ENCODE data around the gene ACAP3. TPM values are rescaled to one million over a fixed set of nuclear protein-coding genes. Genes with fewer than 3 reads are reported as not detected.

The ACAP3 gene
- total and polyA plus RNA-seq, 4 donors: 18.7 to 62.8 (median 37.8) TPM

GRCh38 chr1:1254667-1254998 lies 53.1 kb downstream of the ACAP3 start:
- DNase-seq (no peak), ATAC-seq (ENCODE audit: insufficient read depth, low FRiP score) (no peak)
- Histone ChIP-seq H3K27ac (ENCODE audit: low read depth in 1 of 2, low read length in 1 of 2) (no peak overlapping the region), H3K4me1 (ENCODE audit: control insufficient read depth in 5 of 5, insufficient read depth in 5 of 5, low read length in 5 of 5) (peaks cover 0 to 2% (median 0%) of the 10 kb centered on the region in 5 donors), H3K36me3 (ENCODE audit: control insufficient read depth in 4 of 4, insufficient read depth in 4 of 4, low read length in 4 of 4) (peaks cover 3 to 48% (median 9%) of the 10 kb centered on the region in 4 donors), H3K9ac (ENCODE audit: insufficient read depth in 1 of 2, low read length in 2 of 2) (no peak overlapping the region), H3K9me3 (ENCODE audit: control insufficient read depth in 4 of 4, insufficient read depth in 3 of 4, low read length in 3 of 4) (peaks cover 0 to 2% (median 0%) of the 10 kb centered on the region in 4 donors), H3K27me3 (ENCODE audit: control insufficient read depth in 3 of 3, insufficient read depth in 3 of 3, low read length in 2 of 3) (no peaks in the 10 kb centered on the region), H3K4me3 (no peak overlapping the region)
- WGBS, 2 donors: 90 to 92% methylated on average over 21 of the region's 21 CpGs
- no peak for TF ChIP-seq CTCF (IDR thresholded peaks at IDR 0.05; ENCODE audit: control extremely low read depth, extremely low read depth)

- Histone ChIP-seq H3K4me3 (no peak overlapping the region), H3K27me3 (ENCODE audit: control insufficient read depth in 3 of 3, insufficient read depth in 3 of 3, low read length in 2 of 3) (no peaks in the 10 kb centered on the region), H3K9ac (ENCODE audit: insufficient read depth in 1 of 2, low read length in 2 of 2) (no peak overlapping the region), H3K36me3 (ENCODE audit: control insufficient read depth in 4 of 4, insufficient read depth in 4 of 4, low read length in 4 of 4) (peaks cover 3 to 46% (median 9%) of the 10 kb centered on the region in 4 donors), H3K4me1 (ENCODE audit: control insufficient read depth in 5 of 5, insufficient read depth in 5 of 5, low read length in 5 of 5) (peaks cover 0 to 1% (median 0%) of the 10 kb centered on the region in 5 donors), H3K27ac (ENCODE audit: low read depth in 1 of 2, low read length in 1 of 2) (no peak overlapping the region), H3K9me3 (ENCODE audit: control insufficient read depth in 4 of 4, insufficient read depth in 3 of 4, low read length in 3 of 4) (peaks cover 0 to under 1% (median 0%) of the 10 kb centered on the region in 4 donors)
- ATAC-seq (ENCODE audit: insufficient read depth, low FRiP score): no peak
- no peak for TF ChIP-seq CTCF (IDR thresholded peaks at IDR 0.05; ENCODE audit: control extremely low read depth, extremely low read depth)
- DNase-seq: no peak
- 96 to 97% methylated on average over 49 to 50 of the region's 50 CpGs for WGBS, 2 donors
These were observed 53.6 kb downstream of the ACAP3 start for GRCh38 chr1:1253972-1254666.

- TF ChIP-seq CTCF (IDR thresholded peaks at IDR 0.05; ENCODE audit: control extremely low read depth, extremely low read depth): no peak
- H3K4me1 ChIP-seq (ENCODE audit: control insufficient read depth in 5 of 5, insufficient read depth in 5 of 5, low read length in 5 of 5): no peaks in the 10 kb centered on the region
- DNase-seq (no peak), ATAC-seq (ENCODE audit: insufficient read depth, low FRiP score) (no peak)
- H3K4me3 ChIP-seq: no peak overlapping the region
- 89 to 90% methylated on average over 12 of the region's 12 CpGs for WGBS, 2 donors
- no peak overlapping the region for H3K9ac ChIP-seq (ENCODE audit: insufficient read depth in 1 of 2, low read length in 2 of 2)
- H3K9me3 ChIP-seq (ENCODE audit: control insufficient read depth in 4 of 4, insufficient read depth in 3 of 4, low read length in 3 of 4): no peaks in the 10 kb centered on the region
- peaks cover 0 to 38% (median 9%) of the 10 kb centered on the region in 4 donors for H3K36me3 ChIP-seq (ENCODE audit: control insufficient read depth in 4 of 4, insufficient read depth in 4 of 4, low read length in 4 of 4)
- no peaks in the 10 kb centered on the region for H3K27me3 ChIP-seq (ENCODE audit: control insufficient read depth in 3 of 3, insufficient read depth in 3 of 3, low read length in 2 of 3)
- no peak overlapping the region for H3K27ac ChIP-seq (ENCODE audit: low read depth in 1 of 2, low read length in 1 of 2)
These were observed 54.4 kb downstream of the ACAP3 start for GRCh38 chr1:1253314-1253713.

All from lung (tissue), 12 donors.